Activated naive CD4-positive, alpha-beta T cell (primary cell): Measurements from ENCODE around the gene GRID1.

ENCODE experiments used
- DNase-seq, 4 experiments: peaks; one replicate each; lab custom pipeline; 2025; lab: John Stamatoyannopoulos, UW

GRID1 gene

GRCh38 chr10:85795460-85795859, 571.1 kb downstream of the GRID1 start:
- no peak for DNase-seq

GRCh38 chr10:85794553-85794952, 572.0 kb downstream of the GRID1 start:
- no peak for DNase-seq

GRCh38 chr10:85792533-85792858, 574.1 kb downstream of the GRID1 start:
- no peak for DNase-seq

GRCh38 chr10:85791818-85792532, 574.6 kb downstream of the GRID1 start:
- DNase-seq: no peak

GRCh38 chr10:85789982-85790789, 576.4 kb downstream of the GRID1 start:
- DNase-seq: no peak

GRCh38 chr10:85789125-85789524, 577.5 kb downstream of the GRID1 start:
- no peak for DNase-seq

- DNase-seq: no peak
Observed at GRCh38 chr10:85788570-85788969, 578.0 kb downstream of the GRID1 start.

- DNase-seq: no peak
Observed at GRCh38 chr10:85787881-85788280, 578.7 kb downstream of the GRID1 start.

- DNase-seq: no peak
Observed at GRCh38 chr10:85787393-85787792, 579.2 kb downstream of the GRID1 start.

GRCh38 chr10:85786401-85786899, 580.1 kb downstream of the GRID1 start:
- no peak for DNase-seq

- no peak for DNase-seq
Observed at GRCh38 chr10:85784792-85785191, 581.8 kb downstream of the GRID1 start.

- no peak for DNase-seq
Observed at GRCh38 chr10:85781404-85781803, 585.2 kb downstream of the GRID1 start.

- DNase-seq: no peak
Observed at GRCh38 chr10:85778074-85778473, 588.5 kb downstream of the GRID1 start.

- DNase-seq: no peak
Observed at GRCh38 chr10:85767891-85768290, 598.7 kb downstream of the GRID1 start.

- DNase-seq: no peak
Observed at GRCh38 chr10:85764108-85764507, 602.5 kb downstream of the GRID1 start.

GRCh38 chr10:85761906-85762445, 604.6 kb downstream of the GRID1 start:
- no peak for DNase-seq

- DNase-seq: no peak
Observed at GRCh38 chr10:85741626-85742300, 624.8 kb downstream of the GRID1 start.

- DNase-seq: no peak
Observed at GRCh38 chr10:85735997-85736396, 630.6 kb downstream of the GRID1 start.

- DNase-seq: no peak
Observed at GRCh38 chr10:85734791-85735190, 631.8 kb downstream of the GRID1 start.

- no peak for DNase-seq
Observed at GRCh38 chr10:85724215-85724614, 642.4 kb downstream of the GRID1 start.

GRCh38 chr10:85720931-85721590, 645.5 kb downstream of the GRID1 start:
- no peak for DNase-seq

GRCh38 chr10:85719408-85719807, 647.2 kb downstream of the GRID1 start:
- no peak for DNase-seq
